ENCODE data around the gene SEC16A. TPM values are rescaled to one million over a fixed set of nuclear protein-coding genes. Genes with fewer than 3 reads are reported as not detected.

The SEC16A gene
- total RNA-seq, 2 experiments from 2014 or later = 23.7 to 60.1 TPM

DNA sequence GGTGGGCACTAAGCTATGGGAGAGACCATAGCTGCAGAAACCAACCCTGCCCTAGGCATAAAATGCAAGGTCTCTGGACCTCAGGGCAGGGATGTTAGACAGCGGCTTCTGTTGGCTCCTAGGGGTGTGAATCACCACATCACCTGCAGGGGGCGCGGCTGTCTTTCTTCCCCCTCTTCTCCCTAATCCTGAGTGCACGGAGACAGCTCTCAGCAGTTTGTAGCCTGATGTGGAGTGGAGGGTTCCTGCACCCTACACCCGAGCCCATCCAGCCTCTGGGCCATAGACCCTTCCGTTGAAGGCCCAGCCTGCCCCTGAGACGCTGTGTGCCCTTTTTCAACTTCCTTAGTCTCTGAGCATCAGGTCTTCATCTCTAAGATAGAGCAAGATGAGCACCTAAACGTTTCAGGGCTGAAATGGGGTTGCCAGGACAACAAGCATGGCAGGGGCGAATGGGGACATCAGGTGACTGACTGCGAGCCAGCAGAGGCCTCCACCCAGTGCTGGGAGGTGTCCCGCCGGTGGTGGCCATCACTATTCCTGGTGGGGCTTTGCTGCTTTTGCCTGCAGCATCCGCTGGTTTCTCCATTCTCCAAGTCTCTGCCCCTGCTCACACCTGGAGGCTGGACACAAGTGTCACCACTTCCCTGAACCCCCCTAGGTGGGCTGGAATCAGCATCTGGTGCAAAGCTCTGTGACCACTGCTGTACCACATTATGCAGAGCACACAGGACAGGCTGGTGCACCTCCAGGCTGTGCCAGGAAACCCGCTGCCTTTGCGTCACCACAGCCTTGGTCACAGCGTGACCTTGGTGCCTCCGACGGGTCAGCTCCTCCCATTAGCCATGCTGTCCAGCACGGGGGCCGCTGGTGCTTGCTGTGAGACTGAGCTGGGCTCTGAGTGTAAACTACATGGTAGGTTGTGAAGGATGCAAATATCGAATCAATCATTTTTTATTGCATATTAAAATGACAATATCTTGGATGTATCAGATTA, 2.5 kb upstream of the SEC16A start:
- ChIA-PET POLR2A (no interaction called here), CTCF (ENCODE audit: unreplicated experiment) (interaction anchor here (0.5 kb wide), 1 partner anchor 276 kb away, joined by 12 read pairs; no protein-coding TSS in a partner anchor)
- peaks cover under 1% of the 10 kb centered on the region; the same call in 1 of the 2 replicates for H3K36me3 ChIP-seq (ENCODE audit: insufficient read depth, low read length)
- 0 out of 2 replicates have a peak overlapping the region, but pooled peaks have one; percentile 75 for H3K4me2 ChIP-seq (ENCODE audit: low read length)
- peaks cover 5% of the 10 kb centered on the region; the same call in 1 of the 2 replicates for H4K20me1 ChIP-seq (ENCODE audit: insufficient read depth, low read length)
- H3K4me1 ChIP-seq (ENCODE audit: insufficient read depth, low read length, poor library complexity, severe bottlenecking) = peaks cover 16% of the 10 kb centered on the region
- peaks cover 25% of the 10 kb centered on the region for H3K79me2 ChIP-seq (ENCODE audit: insufficient read depth, low read depth, low read length)
- H3K4me3 ChIP-seq (ENCODE audit: low read depth, low read length, poor library complexity, severe bottlenecking) = no peak overlapping the region
- DNase-seq (ENCODE audit: low spot score) = peak; percentile 77
- no peak for TF ChIP-seq EZH2phosphoT487 (IDR thresholded peaks at IDR 0.05; ENCODE audit: borderline replicate concordance, low read depth, low read length)
- TF ChIP-seq, protein P1, sequence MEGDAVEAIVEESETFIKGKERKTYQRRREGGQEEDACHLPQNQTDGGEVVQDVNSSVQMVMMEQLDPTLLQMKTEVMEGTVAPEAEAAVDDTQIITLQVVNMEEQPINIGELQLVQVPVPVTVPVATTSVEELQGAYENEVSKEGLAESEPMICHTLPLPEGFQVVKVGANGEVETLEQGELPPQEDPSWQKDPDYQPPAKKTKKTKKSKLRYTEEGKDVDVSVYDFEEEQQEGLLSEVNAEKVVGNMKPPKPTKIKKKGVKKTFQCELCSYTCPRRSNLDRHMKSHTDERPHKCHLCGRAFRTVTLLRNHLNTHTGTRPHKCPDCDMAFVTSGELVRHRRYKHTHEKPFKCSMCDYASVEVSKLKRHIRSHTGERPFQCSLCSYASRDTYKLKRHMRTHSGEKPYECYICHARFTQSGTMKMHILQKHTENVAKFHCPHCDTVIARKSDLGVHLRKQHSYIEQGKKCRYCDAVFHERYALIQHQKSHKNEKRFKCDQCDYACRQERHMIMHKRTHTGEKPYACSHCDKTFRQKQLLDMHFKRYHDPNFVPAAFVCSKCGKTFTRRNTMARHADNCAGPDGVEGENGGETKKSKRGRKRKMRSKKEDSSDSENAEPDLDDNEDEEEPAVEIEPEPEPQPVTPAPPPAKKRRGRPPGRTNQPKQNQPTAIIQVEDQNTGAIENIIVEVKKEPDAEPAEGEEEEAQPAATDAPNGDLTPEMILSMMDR (conservative IDR thresholded peaks at IDR 0.05; ENCODE audit: low read length) = peak; percentile 88
- H3K27ac ChIP-seq (ENCODE audit: low read depth, low read length, poor library complexity, severe bottlenecking) = no peak overlapping the region
- no peak overlapping the region for H2AFZ ChIP-seq (ENCODE audit: low read length)
- H3K9me2 ChIP-seq (ENCODE audit: insufficient read depth, low read length) = no peaks in the 10 kb centered on the region
- BruUV-seq (replicated peaks) = no TSS peak
- H3K9me3 ChIP-seq (ENCODE audit: low read length) = no peaks in the 10 kb centered on the region
- intact Hi-C loops (cut with micrococcal nuclease; ENCODE audit: unreplicated experiment) = no loop called here

DNA sequence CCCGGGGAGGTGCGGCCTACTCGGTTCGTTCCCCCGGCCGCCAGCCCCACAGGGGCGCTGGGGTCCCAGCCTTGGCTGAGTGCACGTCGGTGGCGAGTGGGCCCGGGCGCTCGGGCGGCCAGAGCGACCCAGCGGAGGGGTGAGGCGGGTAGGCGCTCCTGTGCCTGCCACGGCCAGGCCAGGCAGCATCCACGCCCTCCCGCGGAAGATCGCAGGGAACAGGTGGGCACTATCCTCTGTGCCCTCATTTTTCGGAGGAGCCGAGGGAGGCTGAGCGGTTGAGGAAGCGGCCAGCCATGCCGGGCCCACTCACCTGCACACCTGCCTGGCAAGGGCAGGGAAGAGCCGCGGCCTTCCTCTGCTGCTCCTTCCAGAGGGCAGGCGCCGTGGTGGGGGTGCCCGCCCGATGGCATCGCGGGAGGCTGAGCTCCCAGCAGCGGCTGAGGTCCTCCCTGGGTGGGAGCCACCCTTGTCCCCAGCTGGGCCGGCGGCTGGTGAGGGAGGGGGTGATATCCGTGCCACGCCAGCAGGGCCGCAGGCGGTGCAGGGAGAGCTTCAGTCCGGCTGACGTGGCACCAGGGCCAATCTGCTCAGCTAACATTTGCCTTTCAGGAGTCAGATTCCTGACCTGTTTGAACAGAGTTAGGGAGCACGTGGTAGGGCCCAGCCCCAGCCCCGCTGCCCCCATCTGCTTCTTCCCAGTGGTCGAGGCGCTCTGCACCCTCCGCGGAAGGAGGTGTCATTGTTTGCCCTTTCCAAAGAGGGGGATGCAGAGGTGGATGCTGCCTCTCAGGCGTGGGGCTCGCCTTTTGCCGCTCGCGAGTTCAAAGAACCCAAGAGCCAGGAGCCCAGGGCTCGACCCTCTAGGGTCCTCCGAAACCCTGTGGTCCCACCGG, 1.6 kb upstream of the SEC16A start:
- Histone ChIP-seq H3K27ac (ENCODE audit: low read depth, low read length, poor library complexity, severe bottlenecking) (no peak overlapping the region), H3K79me2 (ENCODE audit: insufficient read depth, low read depth, low read length) (peaks cover 34% of the 10 kb centered on the region), H3K4me1 (ENCODE audit: insufficient read depth, low read length, poor library complexity, severe bottlenecking) (peaks cover 16% of the 10 kb centered on the region), H3K9me2 (ENCODE audit: insufficient read depth, low read length) (no peaks in the 10 kb centered on the region), H3K36me3 (ENCODE audit: insufficient read depth, low read length) (peaks cover 8% of the 10 kb centered on the region; the same call in 1 of the 2 replicates), H3K4me3 (ENCODE audit: low read depth, low read length, poor library complexity, severe bottlenecking) (peak overlapping the region; percentile 68), H3K4me2 (ENCODE audit: low read length) (peak overlapping the region; percentile 75), H4K20me1 (ENCODE audit: insufficient read depth, low read length) (peaks cover 5% of the 10 kb centered on the region; the same call in 1 of the 2 replicates), H2AFZ (ENCODE audit: low read length) (no peak overlapping the region), H3K9me3 (ENCODE audit: low read length) (no peaks in the 10 kb centered on the region)
- CTCF ChIA-PET (ENCODE audit: unreplicated experiment) = interaction anchor here (0.6 kb wide), 1 partner anchor 205 kb away, joined by 3 read pairs; no protein-coding TSS in a partner anchor
- DNase-seq (ENCODE audit: low spot score) = no peak
- intact Hi-C loops (cut with micrococcal nuclease; ENCODE audit: unreplicated experiment) = no loop called here
- no TSS peak for BruUV-seq (replicated peaks)
- POLR2A ChIA-PET = no interaction called here
- TF ChIP-seq, protein P1 (conservative IDR thresholded peaks at IDR 0.05; ENCODE audit: low read length) = no peak
- TF ChIP-seq EZH2phosphoT487 (IDR thresholded peaks at IDR 0.05; ENCODE audit: borderline replicate concordance, low read depth, low read length) = no peak

All from OCI-LY7 (cell line).